SK-N-SH treated with all-trans-retinoic acid at 6 μM for 48 hours (cell line): Measurements from ENCODE around the gene CLEC18B.

Experiments
- ARNTL ChIP-seq: fragments of 450-650 bp; formaldehyde crosslinking; IDR thresholded peaks from 2 replicates; pipeline ENCODE4 v1.5.0; 2020; ENCODE audit warnings: low read depth, mild to moderate bottlenecking, moderate library complexity, borderline replicate concordance
- CREB5 ChIP-seq: fragments of 250-450 bp; sonication (Bioruptor Pico); IDR thresholded peaks from 2 replicates; pipeline ENCODE4 v1.5.1; 2020; ENCODE audit warnings: low read depth, mild to moderate bottlenecking, moderate library complexity
- ESRRG ChIP-seq: fragments of 250-450 bp; sonication (Bioruptor Pico); IDR thresholded peaks from 2 replicates; pipeline ENCODE4 v1.6.1; 2021; ENCODE audit warnings: mild to moderate bottlenecking
- OSR1 ChIP-seq: fragments of 250-450 bp; sonication (Bioruptor Pico); IDR thresholded peaks from 2 replicates; pipeline ENCODE4 v1.8.0; 2022; ENCODE audit warnings: moderate library complexity, mild to moderate bottlenecking, inconsistent platforms
- PATZ1 ChIP-seq: fragments of 250-450 bp; sonication (Bioruptor Pico); IDR thresholded peaks from 2 replicates; pipeline ENCODE4 v1.8.0; 2020; ENCODE audit warnings: mild to moderate bottlenecking, moderate library complexity, borderline replicate concordance
- TCF4 ChIP-seq: fragments of 250-450 bp; sonication (Bioruptor Pico); IDR thresholded peaks from 2 replicates; pipeline ENCODE4 v1.8.0; 2021; ENCODE audit warnings: mild to moderate bottlenecking, moderate library complexity, borderline replicate concordance
- TOX ChIP-seq: fragments of 250-450 bp; sonication (Bioruptor Pico); IDR thresholded peaks from 2 replicates; pipeline ENCODE4 v1.8.0; 2021; ENCODE audit warnings: mild to moderate bottlenecking, moderate library complexity, borderline replicate concordance
- ZFP3 ChIP-seq: fragments of 250-450 bp; sonication (Bioruptor Pico); IDR thresholded peaks from 2 replicates; pipeline ENCODE4 v1.5.0; 2020; ENCODE audit warnings: mild to moderate bottlenecking, moderate library complexity
- ZFP30 ChIP-seq: fragments of 450-650 bp; formaldehyde crosslinking; IDR thresholded peaks from 2 replicates; pipeline ENCODE4 v1.5.0; 2022; ENCODE audit warnings: mild to moderate bottlenecking, moderate library complexity

DNA sequence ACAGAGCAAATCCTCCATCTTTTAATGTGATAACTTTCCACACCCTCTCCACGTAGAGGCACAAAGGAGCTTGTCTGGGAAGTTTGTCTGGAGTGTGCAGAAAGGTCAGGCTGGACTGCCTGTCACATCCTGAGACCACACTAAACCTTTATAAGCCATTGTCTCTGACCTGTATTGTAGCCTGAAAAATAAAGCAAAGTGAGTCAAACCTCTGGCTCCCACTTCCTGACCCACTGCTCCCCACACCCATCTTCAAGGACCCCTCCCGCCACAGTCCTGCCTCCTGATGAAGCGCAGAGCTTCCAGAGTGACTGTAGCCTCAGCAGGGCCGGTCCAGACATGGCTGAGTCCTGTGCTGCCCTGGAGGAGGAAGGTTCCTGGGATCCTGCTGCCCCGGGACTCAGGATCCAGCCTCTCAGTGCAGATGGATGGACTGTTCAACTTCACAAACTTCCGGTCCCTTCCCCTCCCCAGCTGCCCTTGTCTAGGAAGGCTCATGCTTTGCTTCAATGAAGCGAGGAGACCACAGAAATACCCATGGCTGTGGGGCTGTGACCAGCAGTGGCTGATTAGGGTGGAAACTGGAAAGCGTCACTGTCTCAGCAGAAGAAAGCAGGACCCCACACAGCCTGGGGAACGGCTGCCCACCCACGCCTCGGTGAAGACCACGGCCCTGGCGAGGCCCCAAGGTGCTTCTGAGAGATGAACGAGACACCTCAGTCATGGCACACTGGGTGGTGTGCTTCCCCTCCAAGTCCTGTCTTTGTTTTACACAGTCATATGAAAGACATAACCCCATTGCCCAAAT lies 30.9 kb upstream of the CLEC18B start:
- TF ChIP-seq ZFP30 (CRISPR knock-in tag) (no peak), OSR1 (CRISPR knock-in tag) (no peak), ESRRG (CRISPR knock-in tag) (no peak), CREB5 (CRISPR knock-in tag) (no peak), PATZ1 (no peak), ARNTL (CRISPR knock-in tag) (no peak), TOX (CRISPR knock-in tag) (no peak), TCF4 (CRISPR knock-in tag) (no peak), ZFP3 (CRISPR knock-in tag) (no peak)
